HS-5 (cell line): ENCODE measurements around the gene DGKD.

Experiments
- DNase-seq: peaks from one replicate; pipeline ENCODE4 v3.0.0-alpha.2; 2012; ENCODE audit warnings: low read depth

Gene DGKD

DNA sequence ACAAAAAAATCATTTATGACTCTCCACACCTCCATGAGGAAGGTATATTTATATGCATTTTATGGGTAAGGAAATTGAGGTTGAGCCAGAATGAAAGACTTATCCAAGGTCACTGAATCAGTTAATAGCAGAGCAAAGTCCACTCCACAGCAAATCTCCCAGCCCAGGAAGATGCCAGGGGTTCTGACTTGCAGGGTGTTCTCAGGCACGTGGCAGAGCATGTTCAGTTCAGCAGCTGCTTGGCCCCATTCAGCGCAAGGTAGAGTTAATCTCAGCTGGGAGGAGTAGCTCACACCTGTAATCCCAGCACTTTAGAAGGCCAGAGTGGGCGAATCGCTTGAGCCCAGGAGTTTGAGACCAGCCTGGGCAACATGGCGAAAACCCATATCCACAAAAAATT is 17.8 kb upstream of the DGKD start:
- no peak for DNase-seq

DNA sequence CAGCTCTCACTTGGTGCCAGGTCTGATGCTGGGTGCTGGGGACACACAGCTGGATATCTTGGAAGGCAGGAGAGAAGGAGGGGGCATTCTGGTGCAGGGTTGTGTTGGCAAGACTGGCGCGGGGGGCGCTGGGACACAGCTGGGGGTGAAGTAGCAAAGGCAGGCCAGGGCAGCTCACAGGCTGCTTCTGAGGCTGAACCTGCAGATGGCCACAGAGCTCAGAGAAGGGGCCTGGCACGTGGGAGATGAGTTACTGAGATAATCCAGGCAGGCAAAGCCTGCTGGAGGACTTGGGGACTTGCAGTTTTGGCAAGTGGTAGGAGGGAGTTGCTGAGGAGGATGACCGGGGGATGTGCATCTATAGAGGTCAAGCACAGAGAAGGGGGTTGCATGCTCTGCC is 16.2 kb upstream of the DGKD start:
- no peak for DNase-seq

DNA sequence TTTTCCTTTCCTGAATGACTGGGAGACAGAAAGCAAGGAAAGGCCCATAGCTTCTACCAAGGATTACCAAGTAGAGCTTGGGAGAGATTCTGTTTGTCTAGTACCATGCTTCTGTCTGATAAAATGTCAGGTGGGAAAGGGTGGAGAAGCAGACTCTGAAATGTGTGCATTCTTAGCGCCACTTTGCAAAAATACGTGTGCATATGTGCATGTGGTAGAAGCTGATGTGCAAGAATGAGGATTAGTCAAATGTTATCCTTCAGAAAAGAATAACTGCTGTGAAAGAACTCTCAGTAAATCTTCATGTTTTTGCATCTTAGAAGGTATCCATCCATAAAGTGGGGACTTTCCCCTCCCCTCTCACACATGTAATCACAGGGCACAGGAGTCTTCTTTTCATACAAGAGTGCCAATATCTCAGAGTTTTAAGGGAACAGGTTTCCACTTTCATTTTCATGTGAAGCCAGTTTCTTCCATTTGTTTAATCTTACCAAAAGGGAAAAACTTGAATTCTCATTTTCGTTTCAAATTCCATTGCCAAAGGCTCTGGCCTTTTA is 15.4 kb upstream of the DGKD start:
- DNase-seq: no peak

GRCh38 chr2:233339427-233339826 is 14.9 kb upstream of the DGKD start:
- no peak for DNase-seq

- DNase-seq: no peak
Observed at GRCh38 chr2:233341296-233341695, 13.0 kb upstream of the DGKD start.

DNA sequence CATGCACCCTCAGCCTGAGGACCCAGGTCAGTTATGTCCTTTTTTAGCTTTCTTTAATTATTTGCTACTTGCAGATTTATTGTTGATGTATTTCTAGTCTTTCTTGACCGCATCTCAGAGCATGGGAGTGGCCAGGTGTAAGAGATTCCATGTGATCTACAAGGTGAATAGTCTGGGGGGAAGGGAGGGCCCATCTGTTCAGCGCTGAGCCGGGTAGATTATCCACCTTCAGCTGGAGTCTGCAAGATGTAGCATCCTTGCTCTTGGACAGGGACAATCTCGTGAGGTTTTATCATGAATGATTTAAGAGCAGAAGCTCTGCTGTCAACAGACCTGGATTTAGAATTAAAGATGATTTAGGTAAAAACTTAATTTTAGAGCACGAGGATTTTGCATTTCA is 12.0 kb upstream of the DGKD start:
- DNase-seq: no peak

DNA sequence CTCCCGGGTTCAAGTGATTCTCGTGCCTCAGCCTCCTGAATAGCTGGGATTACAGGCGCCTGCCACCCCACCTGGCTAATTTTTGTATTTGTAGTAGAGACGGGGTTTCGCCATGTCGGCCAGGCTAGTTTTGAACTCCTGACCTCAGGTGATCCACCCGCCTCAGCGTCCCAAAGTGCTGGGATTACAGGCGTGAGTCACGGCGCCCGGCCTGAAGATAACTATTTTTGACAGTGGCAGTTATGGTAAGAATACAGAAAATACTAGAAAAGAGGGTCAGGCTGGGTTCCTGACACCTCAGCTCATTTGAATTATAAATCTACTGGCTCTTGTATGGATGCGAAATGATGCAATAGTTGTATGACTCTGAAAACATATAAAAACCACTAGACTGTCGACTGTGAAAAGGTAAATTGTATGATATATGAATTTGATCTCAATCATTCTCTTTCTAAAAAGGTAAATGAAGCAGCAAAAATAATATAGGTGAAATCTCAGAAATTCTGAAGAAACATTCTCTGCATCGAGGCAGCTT is 11.1 kb upstream of the DGKD start:
- DNase-seq: no peak

- DNase-seq: no peak
Observed at GRCh38 chr2:233346376-233346775, 7.9 kb upstream of the DGKD start.

GRCh38 chr2:233346930-233347329 is 7.4 kb upstream of the DGKD start:
- no peak for DNase-seq

DNA sequence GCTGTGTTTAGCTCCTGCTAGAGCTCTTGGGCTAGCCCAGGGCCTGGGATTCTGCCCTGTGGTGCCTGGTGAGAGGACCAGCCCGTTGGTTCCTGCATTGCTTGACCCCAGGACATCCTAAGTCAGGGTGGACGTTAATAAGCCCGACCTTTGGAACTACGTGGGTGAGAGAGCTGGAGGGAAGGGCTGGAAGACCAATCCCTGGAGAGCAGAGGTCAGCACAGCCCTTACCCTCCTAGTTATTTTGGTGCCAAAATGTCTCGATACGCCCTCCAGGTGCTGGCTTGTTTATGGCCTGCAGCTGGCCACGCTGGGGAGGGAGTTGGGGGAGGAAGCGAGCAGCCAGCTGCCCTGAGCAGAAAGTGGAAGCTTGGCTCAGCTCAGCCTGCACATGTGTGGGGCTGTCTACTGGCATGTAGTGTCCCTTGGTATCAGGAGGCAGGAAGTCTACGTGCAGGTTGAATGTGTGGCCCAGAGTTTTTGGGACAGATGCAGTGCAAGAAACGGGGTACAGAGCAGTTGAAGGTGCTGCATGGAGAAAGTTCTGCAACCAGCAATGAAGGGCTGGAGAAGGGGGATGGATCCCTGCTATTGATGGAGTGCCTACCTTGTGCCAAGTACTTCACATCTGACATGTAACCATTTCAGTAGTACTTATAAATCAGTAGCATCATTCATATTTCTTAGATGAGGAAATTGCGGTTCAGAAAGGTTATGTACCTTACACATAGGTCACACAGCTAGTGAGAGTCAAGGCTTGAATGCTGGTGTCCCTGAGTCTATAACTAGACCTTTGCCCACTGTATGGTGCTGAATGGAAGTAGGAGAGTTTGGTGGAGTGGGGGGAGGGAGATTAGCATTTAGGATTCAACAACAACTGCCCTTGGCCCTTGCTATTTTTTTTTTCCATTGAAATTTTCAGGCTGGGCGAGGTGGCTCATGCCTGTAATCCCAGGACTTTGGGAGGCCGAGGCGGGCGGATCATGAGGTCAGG is 5.0 kb upstream of the DGKD start:
- DNase-seq: no peak

DNA sequence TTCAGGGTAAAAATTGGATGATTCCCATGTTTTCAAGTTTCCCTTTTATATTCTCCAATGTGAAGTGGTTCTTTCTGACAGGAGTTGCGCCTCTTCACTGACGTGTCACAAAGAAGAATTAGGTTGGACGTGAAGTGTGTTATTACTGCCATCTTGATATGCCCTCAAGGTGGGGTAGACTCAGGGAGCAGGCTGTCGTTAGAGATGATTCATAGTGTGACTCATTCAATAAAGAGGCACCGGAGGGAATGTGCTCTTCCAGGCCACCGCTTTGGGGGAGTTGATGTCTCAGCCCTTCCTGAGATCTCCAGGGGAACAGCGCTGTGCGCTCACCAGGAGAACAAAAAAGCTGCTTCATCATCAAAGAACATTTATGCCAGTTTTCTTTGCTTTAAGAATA is 3.6 kb upstream of the DGKD start:
- peak; percentile 83 for DNase-seq

- DNase-seq: no peak
Observed at GRCh38 chr2:233351423-233351822, 2.9 kb upstream of the DGKD start.

- no peak for DNase-seq
Observed at GRCh38 chr2:233352141-233352842, 2.0 kb upstream of the DGKD start.

DNA sequence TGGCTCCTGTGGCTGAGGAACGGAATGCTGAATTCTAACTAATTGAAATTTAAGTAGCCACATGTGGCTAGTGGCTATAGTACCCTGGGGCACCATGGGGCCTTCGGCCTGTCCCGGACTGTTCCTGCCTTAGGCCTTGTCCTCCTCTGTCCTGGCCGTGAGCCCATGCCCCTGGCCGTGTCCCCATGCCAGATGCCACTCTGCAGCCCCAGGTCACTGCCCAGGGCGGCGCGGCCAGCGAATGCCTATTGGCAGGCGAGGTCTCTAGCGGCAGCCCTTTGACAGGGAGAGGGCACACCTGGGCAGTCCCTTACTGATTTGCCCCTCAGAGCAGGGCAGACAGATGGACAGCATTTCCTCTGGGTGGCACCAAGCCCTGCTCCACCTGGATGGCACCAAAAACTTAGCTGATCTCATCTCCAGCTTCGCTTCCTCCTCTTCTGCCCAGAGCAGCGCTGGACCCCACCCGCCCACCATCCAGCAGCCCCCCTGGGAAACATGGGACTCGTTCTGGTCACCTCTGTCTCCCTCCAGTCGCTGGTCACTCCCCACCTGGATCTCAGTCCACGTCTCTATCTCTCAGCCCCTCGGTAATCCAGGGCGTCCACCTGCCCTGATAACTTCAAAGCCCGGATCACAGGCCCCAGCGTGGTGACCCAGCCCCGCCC is 1.1 kb upstream of the DGKD start:
- DNase-seq: no peak

- DNase-seq: no peak
Observed at GRCh38 chr2:233354500-233354924, 218 bp downstream of the DGKD start.

DNA sequence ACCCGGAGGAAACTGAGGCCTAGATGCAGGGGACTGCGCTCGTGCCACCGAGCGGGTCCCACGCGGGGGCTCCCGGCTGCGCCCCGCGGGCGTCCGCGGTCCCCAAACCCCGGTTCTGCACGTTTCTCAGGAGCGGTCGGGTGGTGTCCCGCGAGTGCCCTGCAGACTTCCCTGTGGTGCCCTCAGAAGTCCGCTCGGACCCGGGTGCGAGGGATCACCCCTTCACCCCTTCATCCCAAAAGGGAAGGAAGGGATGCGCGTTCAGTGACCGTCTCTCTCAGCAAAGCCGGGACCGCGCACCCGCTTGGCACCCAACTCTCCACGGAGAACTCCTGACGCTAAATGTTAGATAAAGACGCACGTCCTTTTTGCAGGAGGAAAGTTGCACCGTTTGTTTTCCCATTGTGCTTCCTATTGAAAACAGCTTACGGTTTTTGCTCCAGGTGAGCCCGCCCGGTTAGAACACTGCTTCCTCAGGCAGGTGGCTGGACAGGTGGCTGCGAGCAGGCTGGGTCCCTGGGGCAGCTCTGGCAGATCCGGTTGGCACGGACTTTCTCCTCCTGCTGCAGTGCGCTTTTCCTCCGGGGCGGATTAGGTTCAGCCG is 779 bp downstream of the DGKD start:
- no peak for DNase-seq

DNA sequence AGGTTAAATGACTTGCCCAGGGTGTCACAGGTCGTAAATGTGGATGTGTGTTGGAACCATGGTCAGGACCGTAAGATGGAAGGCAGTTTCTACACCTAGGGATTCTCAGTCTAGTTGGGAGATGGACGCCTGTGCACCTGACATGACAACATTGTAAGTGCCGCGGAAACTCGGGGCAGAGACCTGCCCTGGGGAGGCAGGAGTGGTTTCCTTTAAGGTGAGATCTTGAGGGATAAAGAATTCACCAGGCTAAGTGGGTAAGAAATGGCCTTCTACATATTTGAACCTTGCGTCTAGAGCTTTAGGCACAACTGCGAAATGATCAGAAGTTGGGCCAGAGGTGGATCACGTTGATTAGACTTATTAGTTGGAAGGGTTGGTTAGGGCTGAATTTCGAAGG is 1.6 kb downstream of the DGKD start:
- DNase-seq: no peak

- DNase-seq: no peak
Observed at GRCh38 chr2:233356546-233357308, 2.4 kb downstream of the DGKD start.

GRCh38 chr2:233358335-233358734 is 4.0 kb downstream of the DGKD start:
- DNase-seq: no peak

GRCh38 chr2:233358947-233359346 is 4.7 kb downstream of the DGKD start:
- no peak for DNase-seq

DNA sequence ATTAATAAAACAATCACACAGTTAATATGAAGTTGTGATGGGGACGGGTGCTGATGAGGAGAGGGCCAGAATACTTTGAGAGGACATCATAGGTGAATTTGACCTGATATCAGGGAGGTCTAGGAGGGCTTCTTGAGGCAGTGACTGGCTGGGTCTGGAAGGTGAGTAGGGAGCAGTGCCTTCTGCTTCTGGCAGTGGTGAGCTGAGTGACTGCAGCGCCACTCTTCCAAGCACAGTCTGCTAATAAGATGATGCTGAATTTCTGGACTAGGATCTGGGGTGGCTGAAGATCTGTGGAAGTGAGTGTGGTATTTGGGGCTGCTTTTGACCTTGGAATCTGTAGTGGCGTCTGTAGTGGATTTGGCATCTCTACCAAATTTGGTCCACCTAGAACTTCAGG is 5.5 kb downstream of the DGKD start:
- DNase-seq: no peak
